ENCODE measurements around the gene ZNF358. TPM values are rescaled to one million over a fixed set of nuclear protein-coding genes. Genes with fewer than 3 reads are reported as not detected.

Gene ZNF358
- total and polyA plus RNA-seq, 2 of the 13 experiments (the other 11 are each of a cell fraction or from before 2014, with no cell fraction given), result 9.1 to 37.0 TPM

DNA sequence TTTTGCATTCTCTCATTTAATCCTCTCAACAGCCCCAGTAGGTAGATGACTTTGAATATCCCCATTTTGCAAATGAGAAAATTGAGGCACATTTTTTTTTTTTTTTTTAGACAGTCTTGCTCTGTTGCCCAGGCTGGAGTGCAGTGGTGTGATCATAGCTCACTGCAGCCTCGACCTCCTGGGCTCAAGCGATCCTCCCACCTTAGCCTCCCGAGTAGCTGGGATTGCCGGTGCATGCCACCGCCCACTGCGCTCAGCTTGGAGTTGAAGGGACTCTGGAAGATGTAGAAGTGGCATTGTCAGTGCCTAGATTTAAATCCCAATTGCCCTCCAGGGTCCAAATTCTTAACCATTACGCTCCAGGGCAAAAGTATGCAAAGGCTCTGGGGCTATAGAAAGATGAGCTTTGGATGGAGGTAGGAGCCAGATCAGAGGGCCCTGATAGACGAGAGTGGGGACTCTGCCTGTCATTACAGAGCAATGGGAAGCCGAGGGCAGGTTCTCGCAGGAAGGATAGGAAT lies 5.7 kb downstream of the ZNF358 start:
- Histone ChIP-seq H3K79me2 (ENCODE audit: insufficient read depth, low read length) (no peaks in the 10 kb centered on the region), H3K9ac (ENCODE audit: insufficient read depth, low read depth, low read length) (peak overlapping the region; percentile 67), H3K4me2 (ENCODE audit: low read depth, low read length) (peak overlapping the region; percentile 100), H3K4me1 (ENCODE audit: insufficient read depth, low read length) (peaks cover 23% of the 10 kb centered on the region), H3K27ac (ENCODE audit: extremely low read length, insufficient read depth, low read length) (no peak overlapping the region), H2AFZ (ENCODE audit: low read length) (no peak overlapping the region), H3K4me3 (replicated peaks in 1 of 3; ENCODE audit: insufficient read depth in 1 of 3, low read depth in 2 of 3, low read length in 3 of 3) (peak overlapping the region; percentile 39 to 81 (median 49); a peak in 5 of 6 replicates), H4K20me1 (ENCODE audit: insufficient read depth, low read length) (no peaks in the 10 kb centered on the region), H3K9me3 (ENCODE audit: low read length) (no peaks in the 10 kb centered on the region), H3K36me3 (replicated peaks in 1 of 2; ENCODE audit: control insufficient read depth in 1 of 2, insufficient read depth in 2 of 2, low read length in 2 of 2) (peaks cover 0 to 2% of the 10 kb centered on the region in 2 experiments; a peak in 2 of 5 replicates), H3K27me3 (ENCODE audit: control insufficient read depth in 1 of 2, insufficient read depth in 2 of 2, low read length in 2 of 2) (no peaks in the 10 kb centered on the region)
- no TSS peak for BruUV-seq (replicated peaks)
- ChIA-PET POLR2A (interaction anchor here (0.7 to 2.0 kb wide), 3 partner anchors 13 to 125 kb away, joined by 3 to 13 read pairs (median 3); partner anchors contain the start of gene PNPLA6), CTCF (ENCODE audit: low intra/inter-chr PET ratio, low total read pairs) (no interaction called here)
- ATAC-seq, result no peak
- TF ChIP-seq MEIS1 (CRISPR knock-in tag; IDR thresholded peaks at IDR 0.05; ENCODE audit: borderline replicate concordance) (no peak), ZNF782 (CRISPR knock-in tag; IDR thresholded peaks at IDR 0.05; ENCODE audit: borderline replicate concordance) (0 out of 2 replicates have a peak, but pooled peaks have one; percentile 7), ZNF441 (CRISPR knock-in tag; IDR thresholded peaks at IDR 0.05; ENCODE audit: borderline replicate concordance) (no peak), ZNF75D (CRISPR knock-in tag; IDR thresholded peaks at IDR 0.05; ENCODE audit: borderline replicate concordance) (0 out of 2 replicates have a peak, but pooled peaks have one; percentile 32), ZSCAN30 (CRISPR knock-in tag; IDR thresholded peaks at IDR 0.05) (peak; percentile 55; the same call in 1 of the 2 replicates), ZMAT3 (CRISPR knock-in tag; conservative IDR thresholded peaks at IDR 0.05) (0 out of 2 replicates have a peak, but pooled peaks have one; percentile 15), ZNF121 (CRISPR knock-in tag; IDR thresholded peaks at IDR 0.05) (0 out of 2 replicates have a peak, but pooled peaks have one; percentile 4)
- in situ Hi-C loops (cut with HindIII; ENCODE audit: extremely low pct_ligation_motif_present, low pct_unique_long_range_greater_than_20kb) (no loop called here), intact Hi-C loops (cut with micrococcal nuclease; ENCODE audit: unreplicated experiment) (no loop called here)
- no peak for FAIRE-seq
- 65% methylated on average over 10 of the region's 10 CpGs for WGBS (ENCODE audit: low lambda C conversion rate)
- no peak for DNase-seq (ENCODE audit: low spot score)

Measured in HepG2 (cell line).